Stimulated activated CD4-positive, alpha-beta T cell treated with anti-CD3 and anti-CD28 coated beads, Interleukin-2, amount 100 ng/mL, for 4 hours (primary cell): Measurements from ENCODE around the gene DHRS9.
"Not testable (repeated sequence)": the region's sequence is repeated elsewhere in the genome, so short reads cannot be mapped to it uniquely, and the experiment has no call there.

Experiments used
- DNase-seq: peaks from one replicate; pipeline ENCODE4 v3.0.0-alpha.2; 2020; ENCODE audit warnings: low read depth

Gene DHRS9

GRCh38 chr2:169136428-169136827 is 67.1 kb downstream of the DHRS9 start:
- DNase-seq = not testable (repeated sequence)

- DNase-seq = no peak
Measured at GRCh38 chr2:169136885-169137534, 67.6 kb downstream of the DHRS9 start.

GRCh38 chr2:169137924-169138323 is 68.6 kb downstream of the DHRS9 start:
- no peak for DNase-seq

- no peak for DNase-seq
Measured at GRCh38 chr2:169139145-169139544, 69.8 kb downstream of the DHRS9 start.

GRCh38 chr2:169139993-169140767 is 70.8 kb downstream of the DHRS9 start:
- no peak for DNase-seq

GRCh38 chr2:169141713-169142352 is 72.5 kb downstream of the DHRS9 start:
- peak; percentile 43 for DNase-seq

GRCh38 chr2:169143998-169144397 is 74.6 kb downstream of the DHRS9 start:
- DNase-seq = no peak
